GM10266 (cell line): ENCODE results near the gene TSACC.
A peak's percentile ranks its signal among the peaks of the same experiment; 100 is the strongest.

Experiments
- DNase-seq: peaks from one replicate; pipeline ENCODE4 v3.0.0; 2012; ENCODE audit errors: extremely low spot score
- CTCF ChIP-seq: IDR thresholded peaks from 2 replicates; pipeline ENCODE4 v1.5.1; 2012; ENCODE audit warnings: mild to moderate bottlenecking, low read depth; ENCODE audit not compliant: control insufficient read depth, insufficient read depth; ENCODE audit errors: missing control alignments

The TSACC gene

GRCh38 chr1:156359973-156360372 is 21.6 kb downstream of the TSACC start:
- peak; percentile 11 for TF ChIP-seq CTCF

GRCh38 chr1:156360534-156360933 is 22.2 kb downstream of the TSACC start:
- no peak for TF ChIP-seq CTCF
- DNase-seq, result no peak

More at GRCh38 chr1:156359973-156360372, 21.6 kb downstream of the TSACC start:
- DNase-seq, result no peak

GRCh38 chr1:156365754-156366153 is 27.4 kb downstream of the TSACC start:
- no peak for DNase-seq
- TF ChIP-seq CTCF, result no peak

GRCh38 chr1:156366378-156367166 is 28.2 kb downstream of the TSACC start:
- DNase-seq, result no peak
- no peak for TF ChIP-seq CTCF

GRCh38 chr1:156367383-156368156 is 29.2 kb downstream of the TSACC start:
- DNase-seq, result no peak
- TF ChIP-seq CTCF, result no peak

GRCh38 chr1:156368157-156368658 is 29.9 kb downstream of the TSACC start:
- no peak for TF ChIP-seq CTCF
- DNase-seq, result no peak
